NCI-H2081 treated with DMSO at 0.1 percent for 48 hours (cell line): ENCODE results near the gene CES2.
A peak's percentile ranks its signal among the peaks of the same experiment; 100 is the strongest.
"Not testable (repeated sequence)": the region's sequence is repeated elsewhere in the genome, so short reads cannot be mapped to it uniquely, and the experiment has no call there.

Experiments
- DNase-seq: peaks from one replicate; lab custom pipeline; 2025; lab: John Stamatoyannopoulos, UW

Gene CES2

DNA sequence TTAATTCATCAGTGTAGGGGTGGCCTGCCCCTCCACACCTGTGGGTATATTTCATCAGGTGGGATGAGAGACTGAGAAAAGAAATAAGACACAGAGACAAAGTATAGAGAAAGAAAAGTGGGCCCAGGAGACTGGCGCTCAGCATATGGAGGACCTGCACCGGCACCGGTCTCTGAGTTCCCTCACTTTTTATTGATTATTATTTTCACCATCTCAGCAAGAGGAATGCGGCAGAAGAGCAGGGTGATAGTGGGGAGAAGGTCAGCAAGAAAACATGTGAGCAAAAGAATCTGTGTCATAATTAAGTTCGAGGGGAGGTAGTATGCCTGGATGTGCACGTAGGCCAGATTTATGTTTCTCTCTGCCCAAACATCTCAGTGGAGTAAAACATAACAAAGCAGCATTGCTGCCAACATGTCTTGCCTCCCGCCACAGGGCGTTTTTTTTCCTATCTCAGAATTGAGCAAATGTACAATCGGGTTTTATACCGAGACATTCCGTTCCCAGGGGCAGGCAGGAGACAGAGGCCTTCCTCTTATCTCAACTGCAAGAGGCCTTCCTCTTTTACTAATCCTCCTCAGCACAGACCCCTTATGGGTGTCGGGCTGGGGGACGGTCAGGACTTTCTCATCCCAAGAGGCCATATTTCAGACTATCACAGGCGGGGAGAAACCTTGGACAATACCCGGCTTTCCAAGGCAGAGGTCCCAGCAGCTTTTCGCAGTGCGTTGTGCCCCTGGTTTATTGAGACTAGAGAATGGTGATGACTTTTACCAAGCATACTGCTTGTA is 20.2 kb downstream of the CES2 start:
- DNase-seq: not testable (repeated sequence)

DNA sequence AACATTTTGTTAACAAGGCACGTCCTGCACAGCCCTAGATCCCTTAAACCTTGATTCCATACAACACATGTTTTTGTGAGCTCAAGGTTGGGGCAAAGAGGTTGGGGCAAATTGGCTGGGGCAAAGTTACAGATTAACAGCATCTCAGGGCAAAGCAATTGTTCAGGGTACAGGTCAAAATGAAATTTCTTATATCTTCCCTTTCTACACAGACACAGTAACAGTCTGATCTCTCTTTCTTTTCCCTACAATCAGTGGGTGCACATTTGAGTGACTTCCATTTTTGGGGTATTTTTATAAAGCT is 20.8 kb downstream of the CES2 start:
- DNase-seq: not testable (repeated sequence)

DNA sequence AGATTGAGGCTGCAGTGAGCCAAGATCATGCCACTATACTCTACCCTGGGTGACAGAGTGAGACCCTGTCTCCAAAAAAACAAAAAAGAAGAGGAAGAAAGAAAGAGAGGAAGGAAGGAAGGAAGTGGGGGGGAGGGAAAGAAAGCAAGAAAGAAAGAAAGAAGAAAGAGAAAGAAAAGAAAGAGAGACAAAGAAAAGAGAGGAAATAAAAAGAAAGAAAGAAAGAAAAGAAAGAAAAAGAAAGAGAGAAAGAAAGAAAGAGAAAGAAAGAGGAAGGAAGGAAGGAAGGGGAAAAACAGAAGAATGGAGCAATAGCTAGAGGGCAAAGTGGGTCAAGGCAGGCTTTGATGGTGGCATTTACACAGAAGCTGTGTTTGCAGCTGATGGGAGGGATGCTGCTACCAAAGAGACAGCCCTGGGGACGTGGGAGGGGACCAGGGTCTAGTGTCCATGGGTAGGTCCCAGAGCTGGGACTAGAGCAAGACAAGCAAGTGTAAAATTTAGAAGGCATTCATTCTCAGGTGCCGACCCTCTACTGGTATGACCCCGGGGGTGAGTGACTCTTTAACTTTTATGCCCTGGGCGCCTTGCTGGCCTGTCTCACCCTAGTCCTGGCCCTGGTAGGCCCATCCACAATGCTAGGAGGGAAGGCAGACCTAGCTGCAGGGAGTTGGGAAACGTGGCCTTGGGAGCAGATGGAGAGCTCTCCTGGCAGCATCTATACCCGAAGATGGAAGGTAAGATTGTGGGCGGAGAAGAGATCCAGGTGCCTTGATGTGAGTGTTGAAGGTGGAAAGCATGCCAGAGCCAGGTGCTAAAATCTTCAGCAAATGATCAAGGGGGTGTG is 23.8 kb downstream of the CES2 start:
- no peak for DNase-seq

DNA sequence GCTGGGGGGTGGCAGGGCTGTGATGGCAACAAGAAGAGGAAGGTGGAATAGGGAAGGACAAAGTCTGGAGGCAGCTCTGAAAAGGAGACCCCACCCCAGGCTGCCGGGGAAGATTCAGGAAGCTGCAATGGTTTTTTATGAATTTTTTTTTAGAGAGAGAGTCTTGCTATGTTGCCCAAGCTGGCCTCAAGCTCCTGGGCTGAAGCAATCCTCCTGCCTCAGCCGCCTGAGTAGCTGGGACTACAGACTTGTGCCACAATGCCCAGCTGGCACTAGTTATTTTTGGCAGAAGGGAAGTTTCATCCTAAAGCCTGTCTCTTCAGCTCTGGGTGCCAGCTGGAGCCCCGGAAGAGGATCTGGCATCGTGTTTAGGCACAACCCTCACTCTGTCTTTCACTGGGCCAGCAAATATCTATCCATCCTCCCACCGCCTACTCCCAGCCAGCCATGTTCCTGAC is 24.4 kb downstream of the CES2 start:
- no peak for DNase-seq

DNA sequence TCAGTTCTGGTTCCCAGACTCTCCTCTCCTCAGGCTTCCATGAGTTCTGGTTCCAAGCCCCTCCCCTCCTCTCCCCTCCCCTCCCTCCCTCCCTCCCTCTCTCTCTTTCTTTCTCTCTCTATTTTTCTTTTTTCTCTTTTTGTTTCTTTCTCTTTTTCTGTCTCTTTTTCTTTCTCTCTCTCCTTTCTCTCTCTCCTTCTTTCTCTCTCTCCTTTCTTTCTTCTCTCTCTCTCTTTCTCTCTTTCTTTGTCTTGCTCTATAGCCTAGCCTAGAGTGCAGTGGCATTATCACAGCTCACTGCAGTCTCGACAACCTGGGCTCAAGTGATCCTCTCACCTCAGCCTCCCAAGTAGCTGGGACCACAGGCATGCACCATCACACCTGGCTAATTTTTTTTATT is 25.0 kb downstream of the CES2 start:
- no peak for DNase-seq

DNA sequence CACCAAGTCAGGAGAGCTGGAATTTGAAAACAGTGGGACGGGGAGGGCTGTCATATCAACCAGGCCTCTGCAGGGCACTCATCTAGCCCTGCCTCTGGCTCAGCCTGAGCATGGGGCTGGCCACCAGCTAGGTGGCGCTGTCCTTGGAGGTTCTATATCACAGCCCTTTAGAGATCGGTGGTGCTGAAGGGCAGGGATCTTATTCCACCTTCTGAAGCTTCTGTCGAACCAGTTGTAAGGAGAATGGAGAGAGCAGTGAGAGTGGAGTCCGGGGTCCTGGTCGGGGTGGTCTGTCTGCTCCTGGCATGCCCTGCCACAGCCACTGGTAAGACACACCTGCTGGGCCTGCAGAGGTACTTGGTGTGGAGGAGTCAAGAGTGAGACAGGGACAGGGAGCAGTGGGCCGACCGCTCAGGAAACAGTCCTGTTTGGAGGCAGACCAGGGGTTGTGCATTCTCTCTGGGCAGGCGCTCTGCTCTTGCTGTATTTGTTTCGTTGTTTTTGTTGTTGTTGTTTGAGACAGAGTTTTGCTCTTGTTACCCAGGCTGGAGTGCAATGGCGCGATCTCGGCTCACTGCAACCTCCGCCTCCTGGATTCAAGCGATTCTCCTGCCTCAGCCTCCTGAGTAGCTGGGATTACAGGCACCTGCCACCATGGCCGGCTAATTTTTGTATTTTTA is 25.9 kb downstream of the CES2 start, which contains the start of gene CES3:
CES3 (plus strand) TSS at position 202 of the 680 bp plus-strand sequence; CDS start at position 244, 42 bp downstream.
- DNase-seq: peak; percentile 28

DNA sequence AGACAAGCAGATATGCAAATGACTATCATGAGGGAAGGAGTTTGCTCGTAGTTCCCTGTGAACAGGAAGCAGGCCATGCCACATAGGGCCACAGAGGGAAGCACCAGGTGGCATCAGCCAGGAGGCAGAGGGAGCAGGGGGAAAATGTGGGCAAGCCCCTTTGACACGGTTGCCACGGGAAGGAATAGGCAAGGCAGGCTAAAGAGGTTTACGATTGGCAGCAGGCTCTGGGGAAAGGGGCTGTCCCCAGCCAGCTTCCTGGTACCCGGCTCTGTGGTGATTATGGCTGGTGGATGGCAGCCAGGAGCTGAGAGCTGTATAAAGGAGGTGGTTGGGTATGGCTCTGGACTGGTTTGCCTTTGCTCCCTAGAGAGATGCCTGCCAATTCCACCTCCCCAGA is 26.6 kb downstream of the CES2 start:
- no peak for DNase-seq

DNA sequence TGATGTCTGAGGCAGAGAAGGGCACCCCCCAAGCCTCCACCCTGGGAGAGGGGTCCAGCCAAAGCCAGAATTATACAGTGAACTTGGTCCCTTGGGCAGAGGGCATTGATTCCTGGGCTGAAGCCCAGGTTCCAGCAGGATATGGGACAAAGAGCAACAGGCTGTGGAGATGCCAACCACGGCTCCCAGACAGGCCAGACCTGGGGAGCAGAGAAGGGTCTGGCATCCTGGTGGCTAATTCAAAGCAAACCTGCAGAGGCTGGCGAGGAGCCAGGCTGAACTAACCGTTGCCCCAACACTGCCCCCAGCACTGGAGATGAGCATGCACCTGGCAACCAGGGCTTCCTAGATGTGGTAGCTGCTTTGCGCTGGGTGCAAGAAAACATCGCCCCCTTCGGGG is 28.7 kb downstream of the CES2 start:
- DNase-seq: no peak

DNA sequence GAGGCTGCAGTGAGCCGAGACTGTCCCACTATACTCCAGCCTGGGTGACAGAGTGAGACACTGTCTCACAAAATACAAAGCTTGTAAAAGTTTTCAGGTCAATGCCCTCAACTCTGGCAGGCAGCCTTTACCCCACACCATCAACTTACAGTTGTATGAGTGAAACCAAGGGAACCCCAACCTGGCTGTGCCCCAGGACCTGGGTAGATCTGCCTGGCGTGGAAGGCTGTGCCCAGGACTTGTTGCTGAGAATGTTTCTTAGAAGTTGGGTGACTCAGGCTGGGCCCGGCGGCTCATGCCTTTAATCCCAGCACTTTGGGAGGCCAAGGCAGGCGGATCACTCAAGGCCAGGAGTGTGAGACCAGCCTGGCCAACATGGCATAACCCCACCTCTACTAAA is 33.5 kb downstream of the CES2 start:
- no peak for DNase-seq

DNA sequence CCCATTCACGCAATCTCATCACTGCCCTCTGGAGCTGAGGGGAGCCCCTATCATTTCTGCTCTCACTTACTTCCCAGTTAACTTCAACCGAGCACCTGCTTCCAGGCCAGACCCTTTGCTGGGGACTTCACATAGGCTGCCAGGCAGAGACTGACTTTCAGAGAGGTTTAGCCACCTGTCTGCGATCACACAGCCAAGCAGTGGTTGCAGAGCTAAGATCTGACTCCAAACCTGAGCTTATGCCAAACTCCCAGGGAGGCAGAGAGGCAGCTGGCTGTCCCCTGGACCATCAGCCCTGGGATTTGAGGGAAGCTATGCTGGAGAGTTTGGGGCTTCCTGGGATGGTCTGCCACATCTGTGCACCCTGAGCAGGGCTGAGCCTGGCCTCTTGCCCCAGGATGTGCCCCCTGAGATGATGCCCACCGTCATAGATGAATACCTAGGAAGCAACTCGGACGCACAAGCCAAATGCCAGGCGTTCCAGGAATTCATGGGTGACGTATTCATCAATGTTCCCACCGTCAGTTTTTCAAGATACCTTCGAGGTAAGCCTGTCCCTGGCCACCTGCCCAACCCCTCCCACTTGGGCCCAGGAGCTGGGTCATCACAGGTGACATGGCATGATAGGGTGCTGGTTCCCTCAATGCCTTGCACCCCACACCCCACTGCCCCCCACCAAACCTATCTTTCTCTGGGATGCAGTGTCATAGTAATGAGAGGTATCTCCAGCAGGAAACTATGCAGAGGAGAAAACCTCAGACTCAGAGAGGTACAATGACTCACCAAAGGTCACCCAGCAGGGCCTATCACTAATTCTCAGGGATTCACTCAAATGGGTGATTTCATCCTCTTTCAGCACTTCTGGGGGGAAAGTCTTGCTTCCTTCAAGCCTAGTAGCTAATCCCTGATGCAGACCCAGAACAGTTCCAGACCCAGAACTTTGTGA is 35.7 kb downstream of the CES2 start:
- no peak for DNase-seq

DNA sequence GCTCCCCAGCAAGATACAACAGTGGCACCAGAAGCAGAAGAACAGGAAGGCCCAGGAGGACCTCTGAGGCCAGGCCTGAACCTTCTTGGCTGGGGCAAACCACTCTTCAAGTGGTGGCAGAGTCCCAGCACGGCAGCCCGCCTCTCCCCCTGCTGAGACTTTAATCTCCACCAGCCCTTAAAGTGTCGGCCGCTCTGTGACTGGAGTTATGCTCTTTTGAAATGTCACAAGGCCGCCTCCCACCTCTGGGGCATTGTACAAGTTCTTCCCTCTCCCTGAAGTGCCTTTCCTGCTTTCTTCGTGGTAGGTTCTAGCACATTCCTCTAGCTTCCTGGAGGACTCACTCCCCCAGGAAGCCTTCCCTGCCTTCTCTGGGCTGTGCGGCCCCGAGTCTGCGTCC is 37.7 kb downstream of the CES2 start:
- no peak for DNase-seq

DNA sequence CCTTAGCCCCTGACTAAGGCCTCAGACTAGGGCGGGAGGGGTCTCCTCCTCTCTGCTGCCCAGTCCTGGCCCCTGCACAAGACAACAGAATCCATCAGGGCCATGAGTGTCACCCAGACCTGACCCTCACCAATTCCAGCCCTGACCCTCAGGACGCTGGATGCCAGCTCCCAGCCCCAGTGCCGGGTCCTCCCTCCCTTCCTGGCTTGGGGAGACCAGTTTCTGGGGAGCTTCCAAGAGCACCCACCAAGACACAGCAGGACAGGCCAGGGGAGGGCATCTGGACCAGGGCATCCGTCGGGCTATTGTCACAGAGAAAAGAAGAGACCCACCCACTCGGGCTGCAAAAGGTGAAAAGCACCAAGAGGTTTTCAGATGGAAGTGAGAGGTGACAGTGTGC is 38.4 kb downstream of the CES2 start:
- no peak for DNase-seq

DNA sequence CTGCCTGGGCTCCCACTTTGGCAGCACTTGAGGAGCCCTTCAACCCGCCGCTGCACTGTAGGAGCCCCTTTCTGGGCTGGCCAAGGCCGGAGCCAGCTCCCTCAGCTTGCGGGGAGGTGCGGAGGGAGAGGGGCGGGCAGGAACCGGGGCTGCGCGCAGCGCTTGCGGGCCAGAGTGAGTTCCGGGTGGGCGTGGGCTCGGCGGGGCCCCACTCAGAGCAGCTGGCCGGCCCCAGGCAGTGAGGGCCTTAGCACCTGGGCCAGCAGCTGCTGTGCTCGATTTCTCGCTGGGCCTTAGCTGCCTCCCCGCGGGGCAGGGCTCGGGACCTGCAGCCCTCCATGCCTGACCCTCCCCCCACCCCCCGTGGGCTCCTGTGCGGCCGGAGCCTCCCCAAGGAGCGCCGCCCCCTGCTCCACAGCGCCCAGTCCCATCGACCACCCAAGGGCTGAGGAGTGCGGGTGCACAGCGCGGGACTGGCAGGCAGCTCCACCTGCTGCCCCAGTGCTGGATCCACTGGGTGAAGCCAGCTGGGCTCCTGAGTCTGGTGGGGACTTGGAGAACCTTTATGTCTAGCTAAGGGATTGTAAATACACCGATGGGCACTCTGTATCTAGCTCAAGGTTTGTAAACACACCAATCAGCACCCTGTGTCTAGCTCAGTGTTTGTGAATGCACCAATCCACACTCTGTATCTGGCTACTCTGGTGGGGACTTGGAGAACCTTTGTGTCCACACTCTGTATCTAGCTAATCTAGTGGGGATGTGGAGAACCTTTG is 39.0 kb downstream of the CES2 start:
- not testable (repeated sequence) for DNase-seq

DNA sequence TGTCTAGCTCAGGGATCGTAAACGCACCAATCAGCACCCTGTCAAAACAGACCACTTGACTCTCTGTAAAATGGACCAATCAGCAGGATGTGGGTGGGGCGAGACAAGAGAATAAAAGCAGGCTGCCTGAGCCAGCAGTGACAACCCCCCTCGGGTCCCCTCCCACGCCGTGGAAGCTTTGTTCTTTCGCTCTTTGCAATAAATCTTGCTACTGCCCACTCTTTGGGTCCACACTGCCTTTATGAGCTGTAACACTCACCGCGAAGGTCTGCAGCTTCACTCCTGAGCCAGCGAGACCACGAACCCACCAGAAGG is 39.6 kb downstream of the CES2 start:
- not testable (repeated sequence) for DNase-seq

DNA sequence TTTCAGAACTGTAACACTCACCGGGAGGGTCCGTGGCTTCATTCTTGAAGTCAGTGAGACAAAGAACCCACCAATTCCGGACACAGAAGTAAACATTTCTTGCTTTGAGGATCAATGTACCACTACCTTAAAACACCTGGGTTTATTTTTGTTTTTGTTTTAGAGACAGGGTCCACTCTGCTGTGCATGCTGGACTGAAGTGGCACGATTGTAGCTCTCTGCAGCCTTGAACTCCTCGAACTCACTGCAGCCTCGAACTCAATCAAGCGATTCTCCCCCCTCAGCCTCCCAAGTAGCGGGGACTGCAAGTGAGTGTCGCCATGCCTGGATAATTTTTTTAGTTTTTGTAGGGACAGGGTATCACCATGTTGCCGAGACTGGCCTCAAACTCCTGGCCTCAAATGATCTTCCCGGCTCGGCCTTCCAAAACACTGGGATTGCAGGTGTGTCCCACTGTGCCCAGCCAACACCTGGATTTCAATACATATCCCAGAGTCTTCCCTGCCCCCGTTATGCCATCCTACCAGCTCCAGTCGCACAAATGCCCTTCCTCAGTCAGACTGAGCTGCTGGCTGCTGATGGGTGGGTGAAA is 40.1 kb downstream of the CES2 start:
- DNase-seq: no peak

DNA sequence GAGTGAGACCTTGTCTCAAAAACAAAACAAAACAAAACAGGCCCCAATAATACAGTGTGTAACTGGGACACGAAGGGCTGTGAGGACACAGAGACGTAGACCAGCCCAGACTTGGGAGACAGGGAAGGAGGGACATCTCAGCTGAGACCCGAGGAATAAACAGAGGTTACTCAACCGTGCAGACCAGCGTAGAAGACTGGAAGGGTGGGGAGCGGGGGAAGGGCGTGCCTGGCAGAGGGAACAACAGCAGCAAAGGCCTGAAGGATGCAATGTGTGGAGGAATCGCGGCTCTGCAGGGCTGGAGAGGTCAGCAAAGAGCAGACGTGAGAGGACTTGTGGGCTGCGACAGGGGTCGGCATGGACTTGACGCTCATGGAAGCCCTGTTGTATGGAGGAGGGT is 41.4 kb downstream of the CES2 start:
- no peak for DNase-seq

DNA sequence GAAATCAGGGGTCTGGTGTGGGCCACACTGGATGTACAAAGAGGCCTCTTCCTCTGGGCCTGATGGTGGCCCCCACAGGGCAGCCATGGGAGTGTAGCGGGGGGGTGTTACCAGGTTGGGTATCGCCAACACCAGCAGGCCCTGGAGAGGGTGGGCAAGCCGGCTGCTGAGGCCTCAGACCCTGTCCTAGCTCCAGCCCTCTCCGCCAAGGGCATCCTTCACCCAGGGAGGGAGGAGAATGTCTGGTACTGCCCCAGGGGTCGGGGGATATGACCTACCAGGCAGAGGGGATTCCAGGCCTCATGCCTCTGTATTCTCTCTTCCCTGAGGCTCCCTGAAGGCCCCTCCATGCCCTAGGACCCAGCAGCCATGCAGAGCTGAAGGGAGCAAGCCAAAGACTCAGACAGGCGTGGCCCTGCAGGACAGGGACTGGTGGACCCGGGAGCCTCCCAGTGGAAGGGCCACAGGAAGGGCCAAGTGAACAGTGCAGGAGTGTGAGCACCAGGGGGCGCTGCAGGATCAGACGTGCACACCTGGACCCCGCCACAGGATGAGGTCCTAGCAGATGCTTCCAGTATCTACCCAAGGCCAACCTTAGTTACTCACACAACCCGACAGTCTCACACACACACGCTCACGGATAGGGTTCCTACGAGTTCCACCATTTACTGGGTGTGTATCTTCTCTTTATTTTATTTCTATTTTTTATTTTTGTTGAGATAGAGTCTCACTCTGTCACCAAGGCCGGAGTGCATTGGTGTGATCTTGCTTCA is 42.2 kb downstream of the CES2 start:
- no peak for DNase-seq

DNA sequence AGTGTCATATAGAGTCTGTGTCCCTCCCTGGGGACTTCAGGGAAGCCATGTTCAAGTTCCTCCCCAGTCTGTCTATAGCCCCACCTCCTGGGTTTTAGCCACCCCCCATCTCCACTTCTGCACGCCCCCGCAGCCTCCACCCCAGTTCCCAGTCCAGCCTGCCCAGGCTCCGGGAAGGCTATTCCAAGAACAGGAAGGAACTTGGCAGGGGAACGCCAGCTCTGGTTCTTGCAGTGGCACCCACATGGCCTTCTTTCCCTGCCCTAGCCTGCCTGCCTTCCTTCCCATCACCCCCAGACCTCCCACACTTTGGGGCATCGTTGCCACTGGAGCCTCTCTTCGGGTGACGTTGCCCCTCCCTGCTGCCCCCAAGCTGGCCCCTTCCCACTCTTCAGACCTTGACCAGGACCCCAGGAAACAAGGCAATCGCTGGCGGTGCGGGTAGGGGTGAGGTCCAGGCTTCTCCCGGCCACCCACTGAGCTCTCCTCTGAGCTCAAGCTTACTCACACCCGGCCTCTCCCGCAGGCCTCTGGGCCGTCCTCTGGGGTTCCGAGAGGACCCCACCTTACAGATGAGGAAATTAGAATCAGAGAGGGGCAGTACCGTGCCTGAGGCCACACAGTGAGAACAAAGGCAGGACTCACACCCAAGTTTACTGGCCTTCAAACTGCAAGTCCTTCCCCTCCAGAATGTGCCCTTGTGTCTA is 43.8 kb downstream of the CES2 start:
- DNase-seq: no peak

DNA sequence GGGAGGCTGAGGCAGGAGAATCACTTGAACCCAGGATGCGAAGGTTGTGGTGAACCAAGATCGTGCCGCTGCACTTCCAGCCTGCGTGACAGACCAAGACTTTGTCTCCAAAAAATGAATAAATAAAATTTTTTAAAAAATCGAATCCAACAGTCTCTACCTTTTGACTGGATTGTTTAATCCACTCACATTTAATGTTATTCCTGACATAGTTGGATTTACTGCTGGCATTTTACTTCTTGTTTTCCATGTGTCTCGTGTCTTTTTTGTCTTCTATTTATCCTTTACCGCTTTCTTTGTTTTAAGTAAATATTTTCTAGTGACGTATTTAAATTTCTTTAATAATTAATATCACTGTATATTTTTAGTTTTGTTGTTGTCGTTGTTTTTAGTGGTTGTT is 47.7 kb downstream of the CES2 start:
- no peak for DNase-seq
